Measurements from ENCODE around the gene OR1I1. TPM values are rescaled to one million over a fixed set of nuclear protein-coding genes. Genes with fewer than 3 reads are reported as not detected.

OR1I1 gene
- total and polyA plus RNA-seq, 12 donors = not detected

- H3K9me3 ChIP-seq (replicated peaks in 1 of 3) = no peaks in the 10 kb centered on the region
- no peak overlapping the region for H3K4me3 ChIP-seq
- intact Hi-C loops (cut with DNase I) = no loop called here
- no peak overlapping the region for H3K27ac ChIP-seq
- DNase-seq = no peak
- 88 to 95% (median 92%) methylated on average over 13 to 14 of the region's 14 CpGs for WGBS, 4 donors
- H3K36me3 ChIP-seq (replicated peaks in 1 of 2) = peaks cover 0 to 75% of the 10 kb centered on the region in 2 donors
- no peaks in the 10 kb centered on the region for H3K27me3 ChIP-seq
- H3K4me1 ChIP-seq (replicated peaks in 1 of 2) = peaks cover 15 to 22% of the 10 kb centered on the region in 2 donors
- TF ChIP-seq CTCF (IDR thresholded peaks at IDR 0.05) (no peak), POLR2A (IDR thresholded peaks at IDR 0.05) (no peak)
These were observed 38.4 kb downstream of the OR1I1 start for GRCh38 chr19:15120135-15121026.

GRCh38 chr19:15122331-15123030 is 40.5 kb downstream of the OR1I1 start:
- peaks cover 0 to 54% of the 10 kb centered on the region in 2 donors for H3K36me3 ChIP-seq (replicated peaks in 1 of 2)
- H3K4me1 ChIP-seq (replicated peaks in 1 of 2) = peaks cover 24 to 31% of the 10 kb centered on the region in 2 donors
- H3K4me3 ChIP-seq = no peak overlapping the region
- 93 to 96% (median 95%) methylated on average over 11 to 21 of the region's 21 CpGs for WGBS, 4 donors
- intact Hi-C loops (cut with DNase I) = no loop called here
- H3K9me3 ChIP-seq (replicated peaks in 1 of 3) = no peaks in the 10 kb centered on the region
- H3K27ac ChIP-seq = no peak overlapping the region
- no peak for DNase-seq
- TF ChIP-seq POLR2A (IDR thresholded peaks at IDR 0.05) (no peak), CTCF (IDR thresholded peaks at IDR 0.05) (no peak)
- H3K27me3 ChIP-seq = no peaks in the 10 kb centered on the region

GRCh38 chr19:15123031-15123890 is 41.2 kb downstream of the OR1I1 start:
- Histone ChIP-seq H3K36me3 (replicated peaks in 1 of 2) (peaks cover 0 to 46% of the 10 kb centered on the region in 2 donors), H3K27ac (peak overlapping the region in 4 of 5 donors; percentile 84 to 96 (median 93)), H3K4me3 (peak overlapping the region in 1 of 4 donors; percentile 7), H3K9me3 (replicated peaks in 1 of 3) (no peaks in the 10 kb centered on the region), H3K27me3 (no peaks in the 10 kb centered on the region), H3K4me1 (replicated peaks in 1 of 2) (peaks cover 24 to 31% of the 10 kb centered on the region in 2 donors)
- WGBS, 4 donors = 54 to 92% (median 89%) methylated on average over 1 to 22 of the region's 22 CpGs
- intact Hi-C loops (cut with DNase I) = no loop called here
- DNase-seq = peak in 1 of 7 donors; percentile 53
- TF ChIP-seq CTCF (IDR thresholded peaks at IDR 0.05) = no peak
- TF ChIP-seq POLR2A (IDR thresholded peaks at IDR 0.05) = no peak

Data from adrenal gland (tissue), 12 donors.